DOHH2 (cell line): ENCODE measurements around the gene CLECL1.

Source experiments
- EZH2phosphoT487 ChIP-seq: fragments of 200-600 bp; sonication (generic); IDR thresholded peaks from 2 replicates; pipeline ENCODE4 v1.6.1; 2017; ENCODE audit warnings: borderline replicate concordance, mild to moderate bottlenecking, antibody characterized with exemption, low read length, moderate library complexity, mixed read lengths
- TF ChIP-seq, protein P1 (sequence below): fragments of 200-600 bp; sonication (generic); IDR thresholded peaks from one replicate; pipeline ENCODE4 v1.5.1; 2014; ENCODE audit warnings: antibody characterized with exemption, mild to moderate bottlenecking, low read depth, low read length; ENCODE audit not compliant: poor library complexity, severe bottlenecking

DNA sequence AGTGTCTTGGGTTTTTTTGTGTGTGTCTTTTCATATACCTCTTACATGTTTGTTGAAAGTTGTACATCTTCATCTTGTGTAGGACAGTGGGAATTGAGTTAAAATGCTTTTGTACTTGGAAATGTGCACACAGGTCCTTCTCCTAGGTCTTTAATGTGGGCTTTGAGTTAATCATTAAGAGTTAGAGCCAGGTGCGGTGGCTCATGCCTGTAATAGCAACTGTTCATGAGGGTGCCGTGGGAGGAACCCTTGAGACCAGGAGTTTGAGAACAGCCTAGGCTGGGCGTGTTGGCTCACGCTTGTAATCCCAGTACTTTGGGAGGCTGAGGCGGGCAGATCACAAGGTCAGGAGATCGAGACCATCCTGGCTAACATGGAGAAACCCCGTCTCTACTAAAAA lies 13.9 kb downstream of the CLECL1 start:
- TF ChIP-seq, protein P1, sequence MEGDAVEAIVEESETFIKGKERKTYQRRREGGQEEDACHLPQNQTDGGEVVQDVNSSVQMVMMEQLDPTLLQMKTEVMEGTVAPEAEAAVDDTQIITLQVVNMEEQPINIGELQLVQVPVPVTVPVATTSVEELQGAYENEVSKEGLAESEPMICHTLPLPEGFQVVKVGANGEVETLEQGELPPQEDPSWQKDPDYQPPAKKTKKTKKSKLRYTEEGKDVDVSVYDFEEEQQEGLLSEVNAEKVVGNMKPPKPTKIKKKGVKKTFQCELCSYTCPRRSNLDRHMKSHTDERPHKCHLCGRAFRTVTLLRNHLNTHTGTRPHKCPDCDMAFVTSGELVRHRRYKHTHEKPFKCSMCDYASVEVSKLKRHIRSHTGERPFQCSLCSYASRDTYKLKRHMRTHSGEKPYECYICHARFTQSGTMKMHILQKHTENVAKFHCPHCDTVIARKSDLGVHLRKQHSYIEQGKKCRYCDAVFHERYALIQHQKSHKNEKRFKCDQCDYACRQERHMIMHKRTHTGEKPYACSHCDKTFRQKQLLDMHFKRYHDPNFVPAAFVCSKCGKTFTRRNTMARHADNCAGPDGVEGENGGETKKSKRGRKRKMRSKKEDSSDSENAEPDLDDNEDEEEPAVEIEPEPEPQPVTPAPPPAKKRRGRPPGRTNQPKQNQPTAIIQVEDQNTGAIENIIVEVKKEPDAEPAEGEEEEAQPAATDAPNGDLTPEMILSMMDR: no peak
- TF ChIP-seq EZH2phosphoT487: no peak
